HFF-Myc (cell line): ENCODE data around the gene PADI3.

ENCODE experiments used
- DNase-seq: peaks from one replicate; pipeline ENCODE4 v3.0.0-alpha.2; 2011; ENCODE audit warnings: low read depth; ENCODE audit errors: extremely low read depth
- H3K4me3 ChIP-seq: replicated peaks from 2 replicates; pipeline ENCODE4 v1.5.1; 2011; ENCODE audit warnings: low read depth, mild to moderate bottlenecking, control low read depth, low read length
- CTCF ChIP-seq: IDR thresholded peaks from 2 replicates; pipeline ENCODE4 v1.5.1; 2012; ENCODE audit warnings: mild to moderate bottlenecking, low read depth, low read length, control low read depth; ENCODE audit errors: missing control alignments

Gene PADI3

GRCh38 chr1:17259233-17259873, 10.5 kb downstream of the PADI3 start:
- no peak for TF ChIP-seq CTCF
- H3K4me3 ChIP-seq: no peak overlapping the region
- DNase-seq: peak; percentile 17

GRCh38 chr1:17260264-17260663, 11.4 kb downstream of the PADI3 start:
- H3K4me3 ChIP-seq: no peak overlapping the region
- no peak for TF ChIP-seq CTCF
- no peak for DNase-seq

GRCh38 chr1:17260738-17261137, 11.8 kb downstream of the PADI3 start:
- no peak for DNase-seq
- no peak for TF ChIP-seq CTCF
- H3K4me3 ChIP-seq: no peak overlapping the region

GRCh38 chr1:17263936-17264335, 15.0 kb downstream of the PADI3 start:
- no peak for TF ChIP-seq CTCF

GRCh38 chr1:17264470-17264869, 15.6 kb downstream of the PADI3 start:
- TF ChIP-seq CTCF: no peak

More at GRCh38 chr1:17263936-17264335, 15.0 kb downstream of the PADI3 start:
- DNase-seq: no peak
- H3K4me3 ChIP-seq: no peak overlapping the region

GRCh38 chr1:17265162-17265561, 16.3 kb downstream of the PADI3 start:
- no peak for DNase-seq
- H3K4me3 ChIP-seq: no peak overlapping the region
- TF ChIP-seq CTCF: no peak

More at GRCh38 chr1:17264470-17264869, 15.6 kb downstream of the PADI3 start:
- DNase-seq: no peak
- no peak overlapping the region for H3K4me3 ChIP-seq

GRCh38 chr1:17265950-17266349, 17.1 kb downstream of the PADI3 start:
- no peak for TF ChIP-seq CTCF
- no peak overlapping the region for H3K4me3 ChIP-seq
- no peak for DNase-seq
